ENCODE data around the gene KCNH5.

DNA sequence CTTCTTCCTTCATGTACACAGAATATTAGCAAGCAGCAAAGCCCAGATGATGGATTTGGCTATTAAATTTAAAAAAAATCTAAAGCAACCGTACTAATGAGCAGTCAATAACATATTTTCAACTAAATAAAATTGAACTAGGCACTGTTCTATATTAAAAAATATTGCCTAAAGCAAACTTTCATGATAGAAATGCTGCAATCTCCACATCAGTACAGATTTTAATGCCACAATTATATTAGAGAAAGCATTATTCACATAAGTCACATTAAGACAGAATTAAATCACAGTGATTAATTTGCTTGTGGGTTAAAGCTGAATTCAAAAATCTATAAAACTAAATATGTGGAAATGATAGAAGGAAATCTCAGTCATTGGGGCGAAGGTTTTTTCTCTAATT is 200.7 kb downstream of the KCNH5 start:
- TF ChIP-seq, protein P1, sequence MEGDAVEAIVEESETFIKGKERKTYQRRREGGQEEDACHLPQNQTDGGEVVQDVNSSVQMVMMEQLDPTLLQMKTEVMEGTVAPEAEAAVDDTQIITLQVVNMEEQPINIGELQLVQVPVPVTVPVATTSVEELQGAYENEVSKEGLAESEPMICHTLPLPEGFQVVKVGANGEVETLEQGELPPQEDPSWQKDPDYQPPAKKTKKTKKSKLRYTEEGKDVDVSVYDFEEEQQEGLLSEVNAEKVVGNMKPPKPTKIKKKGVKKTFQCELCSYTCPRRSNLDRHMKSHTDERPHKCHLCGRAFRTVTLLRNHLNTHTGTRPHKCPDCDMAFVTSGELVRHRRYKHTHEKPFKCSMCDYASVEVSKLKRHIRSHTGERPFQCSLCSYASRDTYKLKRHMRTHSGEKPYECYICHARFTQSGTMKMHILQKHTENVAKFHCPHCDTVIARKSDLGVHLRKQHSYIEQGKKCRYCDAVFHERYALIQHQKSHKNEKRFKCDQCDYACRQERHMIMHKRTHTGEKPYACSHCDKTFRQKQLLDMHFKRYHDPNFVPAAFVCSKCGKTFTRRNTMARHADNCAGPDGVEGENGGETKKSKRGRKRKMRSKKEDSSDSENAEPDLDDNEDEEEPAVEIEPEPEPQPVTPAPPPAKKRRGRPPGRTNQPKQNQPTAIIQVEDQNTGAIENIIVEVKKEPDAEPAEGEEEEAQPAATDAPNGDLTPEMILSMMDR (conservative IDR thresholded peaks at IDR 0.05; ENCODE audit: low read length) = no peak
- no peak for TF ChIP-seq EZH2phosphoT487 (IDR thresholded peaks at IDR 0.05; ENCODE audit: borderline replicate concordance, low read depth, low read length)

All from OCI-LY7 (cell line).